H9 (cell line): Measurements from ENCODE around the gene VENTX. TPM values are rescaled to one million over a fixed set of nuclear protein-coding genes. Genes with fewer than 3 reads are reported as not detected.

Experiments used
- DNase-seq: peaks from one replicate; pipeline ENCODE4 v3.0.0-alpha.2; 2017
- H2AFZ ChIP-seq: one replicate; pipeline ENCODE4 v1.6.1; 2013; ENCODE audit warnings: mild to moderate bottlenecking, low read length, control low read depth, moderate library complexity
- H2AK5ac ChIP-seq: 2 replicates; pipeline ENCODE4 v1.6.1; 2013; ENCODE audit warnings: low read length, control low read depth, mixed read lengths; ENCODE audit not compliant: insufficient read length
- H2BK120ac ChIP-seq: one replicate; pipeline ENCODE4 v1.6.1; 2013; ENCODE audit warnings: low read depth, mild to moderate bottlenecking, low read length, control low read depth, inconsistent platforms; ENCODE audit not compliant: poor library complexity, severe bottlenecking
- H2BK12ac ChIP-seq: 2 replicates; pipeline ENCODE4 v1.6.1; 2013; ENCODE audit warnings: low read length, control low read depth, mixed read lengths, low read depth; ENCODE audit not compliant: insufficient read length
- H2BK15ac ChIP-seq: 2 replicates; pipeline ENCODE4 v1.6.1; 2013; ENCODE audit warnings: low read depth, low read length, control low read depth
- H2BK20ac ChIP-seq: one replicate; pipeline ENCODE4 v1.6.1; 2013; ENCODE audit warnings: low read depth, mild to moderate bottlenecking, low read length, control low read depth, inconsistent platforms; ENCODE audit not compliant: poor library complexity, severe bottlenecking
- H2BK5ac ChIP-seq: 2 replicates; pipeline ENCODE4 v1.6.1; 2013; ENCODE audit warnings: low read length, control low read depth, mixed read lengths; ENCODE audit not compliant: insufficient read length
- H3K14ac ChIP-seq: 2 replicates; pipeline ENCODE4 v1.6.1; 2013; ENCODE audit warnings: low read length, control low read depth; ENCODE audit not compliant: insufficient read depth
- H3K18ac ChIP-seq: 2 replicates; pipeline ENCODE4 v1.6.1; 2013; ENCODE audit warnings: low read depth, mild to moderate bottlenecking, mixed read lengths, low read length, control low read depth; ENCODE audit not compliant: insufficient read length
- H3K23ac ChIP-seq: 2 replicates; pipeline ENCODE4 v1.6.1; 2013; ENCODE audit warnings: low read length, control low read depth, mixed read lengths, low read depth; ENCODE audit not compliant: insufficient read length
- H3K23me2 ChIP-seq: 2 replicates; pipeline ENCODE4 v1.6.1; 2013; ENCODE audit warnings: low read depth, mild to moderate bottlenecking, mixed read lengths, low read length, control low read depth; ENCODE audit not compliant: insufficient read length, poor library complexity, severe bottlenecking
- H3K27ac ChIP-seq: 2 replicates; pipeline ENCODE4 v1.5.1; 2013; ENCODE audit warnings: low read length, control low read depth, mixed read lengths, low read depth; ENCODE audit not compliant: insufficient read length
- H3K27me3 ChIP-seq: 2 replicates; pipeline ENCODE4 v1.6.1; 2013; ENCODE audit warnings: low read length, control low read depth, inconsistent platforms; ENCODE audit not compliant: insufficient read depth
- H3K4ac ChIP-seq: 2 replicates; pipeline ENCODE4 v1.6.1; 2013; ENCODE audit warnings: low read depth, mild to moderate bottlenecking, control low read depth, inconsistent platforms, low read length, moderate library complexity
- H3K4me1 ChIP-seq: 2 replicates; pipeline ENCODE4 v1.6.1; 2013; ENCODE audit warnings: low read length, control low read depth, inconsistent platforms; ENCODE audit not compliant: insufficient read depth
- H3K4me2 ChIP-seq: 2 replicates; pipeline ENCODE4 v1.6.1; 2013; ENCODE audit warnings: low read length, control low read depth, mixed read lengths; ENCODE audit not compliant: insufficient read length, insufficient read depth
- H3K56ac ChIP-seq: 2 replicates; pipeline ENCODE4 v1.6.1; 2013; ENCODE audit warnings: low read depth, mild to moderate bottlenecking, mixed read lengths, low read length, control low read depth; ENCODE audit not compliant: insufficient read length
- H3K79me1 ChIP-seq: 2 replicates; pipeline ENCODE4 v1.6.1; 2013; ENCODE audit warnings: low read depth, mild to moderate bottlenecking, moderate library complexity, low read length, control low read depth, inconsistent platforms; ENCODE audit not compliant: insufficient read depth, poor library complexity, severe bottlenecking
- H3K79me2 ChIP-seq: 2 replicates; pipeline ENCODE4 v1.6.1; 2013; ENCODE audit warnings: low read length, control low read depth, inconsistent platforms; ENCODE audit not compliant: insufficient read depth
- H3K9ac ChIP-seq: 2 replicates; pipeline ENCODE4 v1.6.1; 2013; ENCODE audit warnings: low read length, control low read depth, mixed read lengths; ENCODE audit not compliant: insufficient read length; ENCODE audit errors: extremely low read depth
- H3K9me3 ChIP-seq: one replicate; pipeline ENCODE4 v1.6.1; 2013; ENCODE audit warnings: low read depth, low read length, inconsistent platforms; ENCODE audit not compliant: control insufficient read depth
- H3T11ph ChIP-seq: one replicate; pipeline ENCODE4 v1.6.1; 2013; ENCODE audit warnings: mild to moderate bottlenecking, low read length, control low read depth, inconsistent platforms
- H4K20me1 ChIP-seq: one replicate; pipeline ENCODE4 v1.6.1; 2013; ENCODE audit not compliant: control insufficient read depth, insufficient read length, insufficient read depth
- H4K5ac ChIP-seq: 2 replicates; pipeline ENCODE4 v1.6.1; 2013; ENCODE audit warnings: low read depth, mild to moderate bottlenecking, mixed read lengths, low read length, control low read depth; ENCODE audit not compliant: insufficient read length
- H4K8ac ChIP-seq: replicated peaks from 2 replicates; pipeline ENCODE4 v1.6.1; 2013; ENCODE audit warnings: low read length, control low read depth, mixed read lengths, low read depth; ENCODE audit not compliant: insufficient read length
- H4K91ac ChIP-seq: 2 replicates; pipeline ENCODE4 v1.6.1; 2013; ENCODE audit warnings: low read depth, mild to moderate bottlenecking, moderate library complexity, mixed read lengths, low read length, control low read depth; ENCODE audit not compliant: insufficient read length
- H3K27ac Mint-ChIP-seq, 3 experiments: 2 replicates in 2 of 3; 3 replicates in 1 of 3; pipeline ENCODE4 v1.8.0; 2020 to 2021; ENCODE audit warnings: mixed read lengths in 3 of 3, mild to moderate bottlenecking in 1 of 3, moderate library complexity in 1 of 3
- H3K27me3 Mint-ChIP-seq: 2 replicates; pipeline ENCODE4 v1.8.0; 2021; ENCODE audit warnings: low read depth, mild to moderate bottlenecking, moderate library complexity, mixed read lengths
- H3K36me3 Mint-ChIP-seq, 3 experiments: 2 replicates in 2 of 3; 3 replicates in 1 of 3; pipeline ENCODE4 v1.8.0; 2020 to 2021; ENCODE audit warnings: low read depth in 3 of 3, mixed read lengths in 3 of 3; ENCODE audit not compliant: insufficient read depth in 1 of 3
- H3K4me1 Mint-ChIP-seq, 2 experiments: 2 replicates each; pipeline ENCODE4 v1.8.0; 2020; ENCODE audit warnings: mixed read lengths in 2 of 2
- H3K4me3 Mint-ChIP-seq, 2 experiments: 2 replicates in 1 of 2; 3 replicates in 1 of 2; pipeline ENCODE4 v1.8.0; 2020 to 2021; ENCODE audit warnings: mild to moderate bottlenecking in 2 of 2, mixed read lengths in 2 of 2, moderate library complexity in 1 of 2
- H3K9me3 Mint-ChIP-seq, 2 experiments: 2 replicates in 1 of 2; 3 replicates in 1 of 2; pipeline ENCODE4 v1.8.0; 2020; ENCODE audit warnings: mild to moderate bottlenecking in 2 of 2, mixed read lengths in 2 of 2, moderate library complexity in 1 of 2
- CTCF ChIP-seq: fragments of 200-600 bp; sonication (generic); conservative IDR thresholded peaks from 3 replicates; pipeline ENCODE4 v1.8.0; 2021; ENCODE audit warnings: antibody characterized with exemption, mild to moderate bottlenecking
- WGBS: extraction: QIAGEN DNeasy Blood & Tissue Kit; methylation state at CpG from one replicate; pipeline ENCODE4 v1.1.7; 2013; ENCODE audit warnings: missing lambda C conversion rate, low lambda C conversion rate, mixed read lengths; ENCODE audit not compliant: insufficient read length; ENCODE audit errors: extremely low coverage; 5-methylcytosine and 5-hydroxymethylcytosine counted together
- total RNA-seq: library from RNA; stranded (reverse); gene quantifications from 2 replicates; pipeline ENCODE4 v1.2.1, GENCODE V29; 2021

The VENTX gene
- total RNA-seq, 1 experiment from 2014 or later = 10.9 TPM

GRCh38 chr10:133187906-133188681 lies 49.6 kb upstream of the VENTX start:
- Mint-ChIP-seq H3K27me3 (peaks cover 7% of the 10 kb centered on the region), H3K4me1 (no peaks in the 10 kb centered on the region), H3K27ac (no peak overlapping the region), H3K9me3 (peaks cover 15 to 20% of the 10 kb centered on the region in 2 experiments; a peak in 4 of 5 replicates), H3K36me3 (peaks cover 8 to 42% (median 36%) of the 10 kb centered on the region in 3 experiments), H3K4me3 (no peak overlapping the region)
- Histone ChIP-seq H2AFZ (no peak overlapping the region), H4K8ac (no peak overlapping the region), H2BK120ac (no peak overlapping the region), H2AK5ac (no peak overlapping the region), H3K18ac (no peak overlapping the region), H3T11ph (no peak overlapping the region), H3K56ac (no peak overlapping the region), H3K79me1 (no peaks in the 10 kb centered on the region), H2BK20ac (no peak overlapping the region), H3K4me2 (no peak overlapping the region), H3K9ac (no peak overlapping the region), H4K91ac (no peak overlapping the region), H3K4me1 (no peaks in the 10 kb centered on the region), H3K23me2 (no peaks in the 10 kb centered on the region), H3K9me3 (no peaks in the 10 kb centered on the region), H3K4ac (no peak overlapping the region), H3K14ac (no peak overlapping the region), H3K27me3 (no peaks in the 10 kb centered on the region), H2BK5ac (no peak overlapping the region), H3K79me2 (no peaks in the 10 kb centered on the region), H3K27ac (no peak overlapping the region), H3K23ac (no peak overlapping the region), H4K5ac (no peak overlapping the region), H4K20me1 (no peaks in the 10 kb centered on the region), H2BK12ac (no peak overlapping the region), H2BK15ac (no peak overlapping the region)
- WGBS = no CpG with 5 or more reads among the region's 38 CpGs
- no peak for DNase-seq
- TF ChIP-seq CTCF = no peak
